B cell (primary cell): ENCODE data around the gene CAMK1D.

Source experiments
- CTCF ChIP-seq: fragments of 200-600 bp; IDR thresholded peaks from one replicate; pipeline ENCODE4 v1.8.0; 2022; ENCODE audit warnings: antibody characterized with exemption, mild to moderate bottlenecking
- EZH2 ChIP-seq: IDR thresholded peaks from 2 replicates; pipeline ENCODE4 v1.6.1; 2012; ENCODE audit warnings: borderline replicate concordance, low read depth, mild to moderate bottlenecking, moderate library complexity, low read length; ENCODE audit not compliant: insufficient read depth, poor library complexity, severe bottlenecking

GRCh38 chr10:12703813-12704212, 354.5 kb downstream of the CAMK1D start:
- TF ChIP-seq CTCF (no peak), EZH2 (no peak)
